K562 (cell line): ENCODE data around the gene SPHK1. TPM values are rescaled to one million over a fixed set of nuclear protein-coding genes. Genes with fewer than 3 reads are reported as not detected.

Experiments
- ADNP ChIP-seq: fragments of 200-800 bp; sonication (Bioruptor generic); IDR thresholded peaks from 2 replicates; pipeline ENCODE4 v1.6.1; 2016; ENCODE audit warnings: missing genetic modification characterization, missing compliant biosample characterization
- CCNT2 ChIP-seq: IDR thresholded peaks from 2 replicates; pipeline ENCODE4 v1.6.1; 2011; ENCODE audit warnings: borderline replicate concordance, low read depth, mild to moderate bottlenecking, moderate library complexity, mixed read lengths, low read length; ENCODE audit not compliant: insufficient read length; ENCODE audit errors: extremely low read depth
- CREB1 ChIP-seq, 2 experiments: sonication (generic) in 1 of 2; formaldehyde crosslinking in 1 of 2; IDR thresholded peaks; 2 replicates each; pipeline versions ENCODE4 v1.6.1 to v1.8.0; 2012 to 2022; ENCODE audit warnings: inconsistent platforms in 1 of 2, mild to moderate bottlenecking in 1 of 2, missing genetic modification reagents in 1 of 2, moderate library complexity in 1 of 2
- CTBP1 ChIP-seq: fragments of 450-650 bp; IDR thresholded peaks from 2 replicates; pipeline ENCODE4 v1.6.1; 2016; ENCODE audit warnings: borderline replicate concordance
- DMBX1 ChIP-seq: fragments of 250-450 bp; sonication (Bioruptor Pico); IDR thresholded peaks from 2 replicates; pipeline ENCODE4 v1.8.0; 2022; ENCODE audit warnings: inconsistent platforms, mild to moderate bottlenecking, moderate library complexity, borderline replicate concordance
- ETV1 ChIP-seq: fragments of 450-650 bp; conservative IDR thresholded peaks from 2 replicates; pipeline ENCODE4 v1.6.1; 2016; ENCODE audit warnings: missing genetic modification characterization, control low read depth, low read depth, missing compliant biosample characterization
- FOXJ2 ChIP-seq: fragments of 200-800 bp; sonication (Bioruptor generic); IDR thresholded peaks from 2 replicates; pipeline ENCODE4 v1.6.1; 2016; ENCODE audit warnings: missing genetic modification characterization, missing compliant biosample characterization
- FOXJ3 ChIP-seq: sonication (generic); formaldehyde crosslinking; IDR thresholded peaks from 2 replicates; pipeline ENCODE4 v1.4.0; 2020; ENCODE audit warnings: mild to moderate bottlenecking, missing genetic modification reagents
- HDAC8 ChIP-seq: fragments of 450-650 bp; IDR thresholded peaks from 2 replicates; pipeline ENCODE4 v1.6.1; 2016; ENCODE audit warnings: mild to moderate bottlenecking, missing genetic modification characterization, moderate library complexity, missing compliant biosample characterization
- HLTF ChIP-seq: fragments of 450-650 bp; IDR thresholded peaks from 2 replicates; pipeline ENCODE4 v1.6.1; 2016
- KAT7 ChIP-seq: sonication (generic); formaldehyde crosslinking; IDR thresholded peaks from 2 replicates; pipeline ENCODE4 v1.8.0; 2022; ENCODE audit warnings: missing genetic modification reagents, mild to moderate bottlenecking, borderline replicate concordance
- KDM1A ChIP-seq, 2 experiments: fragments of 450-650 bp; IDR thresholded peaks; 2 replicates each; pipeline ENCODE4 v1.6.1; 2016; ENCODE audit warnings: mild to moderate bottlenecking in 2 of 2
- MAFG ChIP-seq: fragments of 450-650 bp; conservative IDR thresholded peaks from 2 replicates; pipeline ENCODE4 v1.6.1; 2016; ENCODE audit warnings: missing genetic modification characterization, missing compliant biosample characterization
- MNT ChIP-seq, 2 experiments: fragments of 450-650 bp; conservative IDR thresholded peaks; 2 replicates each; pipeline ENCODE4 v1.6.1; 2017; ENCODE audit warnings: mild to moderate bottlenecking in 2 of 2, moderate library complexity in 2 of 2
- POLR2G ChIP-seq: fragments of 200-400 bp; formaldehyde crosslinking; IDR thresholded peaks from 2 replicates; pipeline ENCODE4 v1.6.1; 2017; ENCODE audit warnings: low read depth, mild to moderate bottlenecking, antibody characterized with exemption, low read length, moderate library complexity
- RUNX1 ChIP-seq: sonication (generic); IDR thresholded peaks from 2 replicates; pipeline ENCODE4 v1.6.1; 2016; ENCODE audit warnings: antibody characterized with exemption, low read depth
- SMARCC2 ChIP-seq: fragments of 450-650 bp; IDR thresholded peaks from 2 replicates; pipeline ENCODE4 v1.6.1; 2017; ENCODE audit warnings: antibody characterized with exemption, moderate library complexity, mild to moderate bottlenecking, low read depth
- TAF9B ChIP-seq: fragments of 450-650 bp; IDR thresholded peaks from 2 replicates; pipeline ENCODE4 v1.6.1; 2018; ENCODE audit warnings: mild to moderate bottlenecking; ENCODE audit not compliant: partially characterized antibody
- ZBTB7A ChIP-seq: IDR thresholded peaks from 2 replicates; pipeline ENCODE4 v1.6.1; 2011; ENCODE audit warnings: low read depth, mild to moderate bottlenecking, low read length, moderate library complexity, borderline replicate concordance; ENCODE audit not compliant: control insufficient read depth
- ZFP1 ChIP-seq: fragments of 450-650 bp; formaldehyde crosslinking; IDR thresholded peaks from 2 replicates; pipeline ENCODE4 v1.4.0; 2020; ENCODE audit warnings: mild to moderate bottlenecking, mixed read lengths
- ZFP36 ChIP-seq: fragments of 150-350 bp; IDR thresholded peaks from 2 replicates; pipeline ENCODE4 v1.6.1; 2018; ENCODE audit warnings: low read length, low read depth; ENCODE audit not compliant: partially characterized antibody
- ZNF124 ChIP-seq: sonication (generic); formaldehyde crosslinking; IDR thresholded peaks from 2 replicates; pipeline ENCODE4 v1.8.1; 2022; ENCODE audit warnings: missing genetic modification reagents
- ZNF143 ChIP-seq: sonication (generic); formaldehyde crosslinking; IDR thresholded peaks from 2 replicates; pipeline ENCODE4 v1.9.0; 2022; ENCODE audit warnings: mild to moderate bottlenecking, missing genetic modification reagents
- ZNF408 ChIP-seq: fragments of 250-450 bp; sonication (Bioruptor Pico); IDR thresholded peaks from 2 replicates; pipeline ENCODE4 v1.4.0; 2020; ENCODE audit warnings: low read depth, mild to moderate bottlenecking, moderate library complexity
- ZNF444 ChIP-seq: fragments of 250-450 bp; sonication (Bioruptor Pico); IDR thresholded peaks from 2 replicates; pipeline ENCODE4 v1.4.0; 2020; ENCODE audit warnings: mild to moderate bottlenecking, moderate library complexity
- ZNF507 ChIP-seq: conservative IDR thresholded peaks from 2 replicates; pipeline ENCODE4 v1.6.1; 2017; ENCODE audit warnings: missing genetic modification characterization, missing compliant biosample characterization
- polyA plus RNA-seq, 8 experiments: library from polyadenylated mRNA; depleted of rRNA in 4 of 8; stranded (reverse) in 5 of 8; unstranded in 3 of 8; fragments of >200 nt; fragmentation: Nextera tagmentation in 2 of 8; fragmentation: Illumina TruSeq in 1 of 8; extraction: Ambion mirVana in 2 of 8; extraction: Trizol in 1 of 8; gene quantifications; 2 replicates each; pipeline versions ENCODE4 v1.2.1 to v1.2.3, GENCODE V29; 2011 to 2014; ENCODE audit warnings: inconsistent platforms in 1 of 8, missing spikeins in 1 of 8
- total RNA-seq, 7 experiments: library from RNA; depleted of rRNA in 6 of 7; stranded (reverse); fragments of >200 nt in 6 of 7; fragmentation: Illumina TruSeq in 2 of 7; extraction: Trizol in 2 of 7; gene quantifications; 2 replicates each; pipeline versions ENCODE4 v1.2.1 to v1.2.3, GENCODE V29; 2011 to 2021; ENCODE audit warnings: low replicate concordance in 1 of 7
- TF ChIP-seq, protein P1 (sequence below): IDR thresholded peaks from 2 replicates; pipeline ENCODE4 v1.6.1; 2014; ENCODE audit warnings: antibody characterized with exemption

SPHK1 gene
- total and polyA plus RNA-seq, 9 of the 15 experiments (the other 6 are each of a cell fraction or from before 2014, with no cell fraction given), result 0.21 to 60.3 (median 14.5) TPM

GRCh38 chr17:76354747-76355310 is 29.6 kb upstream of the SPHK1 start (continued):
- TF ChIP-seq ADNP (tag), result no peak
- no peak for TF ChIP-seq ZNF408 (CRISPR knock-in tag)
- TF ChIP-seq KDM1A (IDR thresholded peaks at IDR 0.05), result peak; percentile 97 to 98
- TF ChIP-seq HDAC8, result no peak
- no peak for TF ChIP-seq POLR2G
- 0 out of 2 replicates have a peak, but pooled peaks have one; percentile 61 for TF ChIP-seq HLTF
- TF ChIP-seq DMBX1 (CRISPR knock-in tag), result no peak
- no peak for TF ChIP-seq ZNF124 (CRISPR knock-in tag)
- no peak for TF ChIP-seq ZFP36
- peak; percentile 90 for TF ChIP-seq MAFG
- peak; percentile 31 for TF ChIP-seq TAF9B
- peak; percentile 49; the same call in 1 of the 2 replicates for TF ChIP-seq CREB1 (IDR thresholded peaks at IDR 0.05)
- no peak for TF ChIP-seq CREB1 (CRISPR knock-in tag; IDR thresholded peaks at IDR 0.05)
- no peak for TF ChIP-seq ETV1 (tag)
- no peak; the same call in 1 of the 2 replicates for TF ChIP-seq SMARCC2
- TF ChIP-seq CCNT2, result peak; percentile 70
- TF ChIP-seq, protein P1, sequence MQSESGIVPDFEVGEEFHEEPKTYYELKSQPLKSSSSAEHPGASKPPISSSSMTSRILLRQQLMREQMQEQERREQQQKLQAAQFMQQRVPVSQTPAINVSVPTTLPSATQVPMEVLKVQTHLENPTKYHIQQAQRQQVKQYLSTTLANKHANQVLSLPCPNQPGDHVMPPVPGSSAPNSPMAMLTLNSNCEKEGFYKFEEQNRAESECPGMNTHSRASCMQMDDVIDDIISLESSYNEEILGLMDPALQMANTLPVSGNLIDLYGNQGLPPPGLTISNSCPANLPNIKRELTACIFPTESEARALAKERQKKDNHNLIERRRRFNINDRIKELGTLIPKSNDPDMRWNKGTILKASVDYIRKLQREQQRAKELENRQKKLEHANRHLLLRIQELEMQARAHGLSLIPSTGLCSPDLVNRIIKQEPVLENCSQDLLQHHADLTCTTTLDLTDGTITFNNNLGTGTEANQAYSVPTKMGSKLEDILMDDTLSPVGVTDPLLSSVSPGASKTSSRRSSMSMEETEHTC, result 0 out of 2 replicates have a peak, but pooled peaks have one; percentile 7
- peak; percentile 22 to 23; a peak in 1 of 4 replicates for TF ChIP-seq MNT (conservative IDR thresholded peaks at IDR 0.05)
- TF ChIP-seq ZNF444 (CRISPR knock-in tag), result no peak
- no peak for TF ChIP-seq ZBTB7A
- no peak for TF ChIP-seq ZFP1 (CRISPR knock-in tag)
- TF ChIP-seq FOXJ2 (tag), result no peak
- TF ChIP-seq ZNF507 (tag), result no peak
- 0 out of 2 replicates have a peak, but pooled peaks have one; percentile 28 for TF ChIP-seq RUNX1
- no peak for TF ChIP-seq FOXJ3
- peak; percentile 91 for TF ChIP-seq CTBP1
- TF ChIP-seq KAT7, result no peak
- no peak for TF ChIP-seq ZNF143 (CRISPR knock-in tag)
